Uterine smooth muscle cell (primary cell): Measurements from ENCODE around the gene CES5A. TPM values are rescaled to one million over a fixed set of nuclear protein-coding genes. Genes with fewer than 3 reads are reported as not detected.

Experiments
- total RNA-seq: library from RNA; depleted of rRNA; stranded (reverse); fragments of >200 nt; gene quantifications from 2 replicates; pipeline ENCODE4 v1.2.3, GENCODE V29; 2014

CES5A gene, protein sequence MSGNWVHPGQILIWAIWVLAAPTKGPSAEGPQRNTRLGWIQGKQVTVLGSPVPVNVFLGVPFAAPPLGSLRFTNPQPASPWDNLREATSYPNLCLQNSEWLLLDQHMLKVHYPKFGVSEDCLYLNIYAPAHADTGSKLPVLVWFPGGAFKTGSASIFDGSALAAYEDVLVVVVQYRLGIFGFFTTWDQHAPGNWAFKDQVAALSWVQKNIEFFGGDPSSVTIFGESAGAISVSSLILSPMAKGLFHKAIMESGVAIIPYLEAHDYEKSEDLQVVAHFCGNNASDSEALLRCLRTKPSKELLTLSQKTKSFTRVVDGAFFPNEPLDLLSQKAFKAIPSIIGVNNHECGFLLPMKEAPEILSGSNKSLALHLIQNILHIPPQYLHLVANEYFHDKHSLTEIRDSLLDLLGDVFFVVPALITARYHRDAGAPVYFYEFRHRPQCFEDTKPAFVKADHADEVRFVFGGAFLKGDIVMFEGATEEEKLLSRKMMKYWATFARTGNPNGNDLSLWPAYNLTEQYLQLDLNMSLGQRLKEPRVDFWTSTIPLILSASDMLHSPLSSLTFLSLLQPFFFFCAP
- total RNA-seq: not detected in 2 replicates

DNA sequence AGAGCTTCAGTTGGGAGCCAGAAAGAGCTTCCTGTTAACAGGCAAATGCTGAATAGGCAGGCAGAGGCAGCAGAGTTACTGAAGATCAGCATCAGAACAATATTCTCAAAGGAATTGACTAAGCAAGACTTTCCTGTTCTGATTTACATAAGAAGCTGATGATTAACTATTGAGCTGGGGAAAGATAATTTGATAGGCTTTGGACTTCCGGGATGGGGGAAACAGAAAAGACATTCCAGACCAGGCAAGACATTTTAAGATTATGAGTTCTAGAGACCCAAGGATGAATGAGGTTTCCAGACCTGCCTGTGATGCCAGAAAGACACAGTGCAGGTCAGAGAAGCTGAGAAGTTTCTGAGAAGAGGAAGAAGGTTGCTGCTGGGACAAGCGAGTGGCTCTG lies at the start of gene CES5A:
Gene CES5A, minus strand, starts transcription at position 101 of the 400 bp plus-strand sequence. CDS start 152 bp downstream, outside the sequence.

GRCh38 chr16:55832773-55833691 lies 42.1 kb downstream of the CES5A start, which contains the start of gene CES1:
CES1 (minus strand) TSS chr16:55833096; CDS start chr16:55833055, 41 bp downstream.

Other genes starting within 250 kb of the CES5A start
- not detected in 2 replicates for gene SLC6A2, start 219.4 kb downstream of the CES5A start, total RNA-seq
- gene CES1, start 42.3 kb downstream of the CES5A start, total RNA-seq: 0.22 and 1.00 TPM in 2 replicates